ENCODE data around the gene CAMK2N1.

CAMK2N1 gene

GRCh38 chr1:20446796-20447195 is 39.2 kb downstream of the CAMK2N1 start:
- no peak for DNase-seq (ENCODE audit: extremely low read depth in 1 of 2, low read depth in 1 of 2)

GRCh38 chr1:20445956-20446355 is 40.1 kb downstream of the CAMK2N1 start:
- DNase-seq (ENCODE audit: extremely low read depth in 1 of 2, low read depth in 1 of 2): no peak

GRCh38 chr1:20443703-20444586 is 42.1 kb downstream of the CAMK2N1 start:
- DNase-seq (ENCODE audit: extremely low read depth in 1 of 2, low read depth in 1 of 2): no peak

GRCh38 chr1:20442920-20443625 is 42.9 kb downstream of the CAMK2N1 start:
- DNase-seq (ENCODE audit: extremely low read depth in 1 of 2, low read depth in 1 of 2): no peak

- DNase-seq (ENCODE audit: extremely low read depth in 1 of 2, low read depth in 1 of 2): no peak
These were observed 45.2 kb downstream of the CAMK2N1 start for GRCh38 chr1:20440785-20441200.

- no peak for DNase-seq (ENCODE audit: extremely low read depth in 1 of 2, low read depth in 1 of 2)
These were observed 46.7 kb downstream of the CAMK2N1 start for GRCh38 chr1:20439282-20439681.

GRCh38 chr1:20437640-20438039 is 48.4 kb downstream of the CAMK2N1 start:
- DNase-seq (ENCODE audit: extremely low read depth in 1 of 2, low read depth in 1 of 2): no peak

- DNase-seq (ENCODE audit: extremely low read depth in 1 of 2, low read depth in 1 of 2): no peak
These were observed 53.1 kb downstream of the CAMK2N1 start for GRCh38 chr1:20432891-20433290.
